PFSK-1 (cell line): ENCODE results near the gene PAPPA2.

Source experiments
- POLR2AphosphoS5 ChIP-seq: IDR thresholded peaks from 2 replicates; pipeline ENCODE4 v1.6.1; 2012; ENCODE audit warnings: low read depth, mild to moderate bottlenecking, control low read depth, low read length, moderate library complexity
- REST ChIP-seq, 2 experiments: IDR thresholded peaks; 2 replicates each; pipeline versions ENCODE4 v1.6.1 to v1.8.0; 2011 to 2012; ENCODE audit warnings: low read depth in 2 of 2, low read length in 2 of 2, control low read depth in 1 of 2, inconsistent platforms in 1 of 2, mild to moderate bottlenecking in 1 of 2, moderate library complexity in 1 of 2; ENCODE audit not compliant: insufficient read depth in 1 of 2
- TAF1 ChIP-seq: IDR thresholded peaks from 2 replicates; pipeline ENCODE4 v1.6.1; 2012; ENCODE audit warnings: low read length, control low read depth, borderline replicate concordance; ENCODE audit not compliant: insufficient read depth

DNA sequence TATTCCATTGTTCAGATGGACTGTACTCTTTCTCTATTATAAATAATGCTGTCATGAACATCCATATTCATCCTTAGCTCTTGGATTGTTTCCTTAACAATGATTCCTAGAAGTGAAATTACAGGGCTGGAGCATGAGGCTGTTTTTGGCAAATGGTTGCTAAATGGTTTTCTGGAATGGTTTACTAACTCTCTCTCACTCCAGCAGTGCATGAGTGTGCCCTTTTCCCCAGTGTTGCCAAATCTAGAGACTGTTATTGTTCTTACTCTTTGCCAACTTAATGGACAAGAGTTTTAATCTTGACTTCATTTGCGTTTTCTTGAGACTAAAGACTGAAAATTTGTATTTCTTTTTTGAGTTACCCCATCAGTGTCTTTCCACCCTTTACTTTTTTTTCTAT lies 113.0 kb downstream of the PAPPA2 start:
- no peak for TF ChIP-seq REST (IDR thresholded peaks at IDR 0.05; ENCODE audit: insufficient read depth in 1 of 2, low read depth in 2 of 2, low read length in 2 of 2)
- no peak for TF ChIP-seq POLR2AphosphoS5
- TF ChIP-seq TAF1, result no peak
